Measurements from ENCODE around the gene KDM1B. TPM values are rescaled to one million over a fixed set of nuclear protein-coding genes. Genes with fewer than 3 reads are reported as not detected.

KDM1B gene
- total RNA-seq, 4 donors from 2014 or later = 28.3 to 32.5 (median 29.6) TPM

DNA sequence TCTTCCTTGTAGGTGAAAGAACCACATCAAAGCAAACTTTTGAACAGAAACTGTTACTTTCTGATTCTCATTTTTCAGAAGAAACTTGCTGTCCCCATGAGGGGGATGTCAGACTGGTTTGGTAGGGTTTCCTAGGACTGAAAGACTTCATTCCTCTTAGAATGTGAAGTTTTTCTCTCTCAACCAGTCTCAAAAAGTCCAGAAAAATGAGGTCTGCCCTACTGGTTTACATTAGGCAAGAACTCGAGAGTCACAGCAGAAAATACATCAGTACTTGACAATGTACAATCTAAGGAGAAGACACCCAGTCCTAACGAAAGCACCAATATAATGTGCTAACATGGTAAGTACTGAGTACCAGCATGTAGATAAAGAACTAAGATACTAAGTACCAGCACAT is 20.1 kb upstream of the KDM1B start:
- no peak for TF ChIP-seq EP300 (IDR thresholded peaks at IDR 0.05)
- 93% methylated on average over 2 of the region's 2 CpGs for WGBS
- Histone ChIP-seq H3K27ac (no peak overlapping the region), H3K9me3 (no peaks in the 10 kb centered on the region), H3K4me1 (no peaks in the 10 kb centered on the region), H3K27me3 (no peaks in the 10 kb centered on the region), H3K4me3 (no peak overlapping the region), H3K36me3 (peaks cover 51% of the 10 kb centered on the region)
- DNase-seq (ENCODE audit: low spot score in 2 of 2) = no peak

DNA sequence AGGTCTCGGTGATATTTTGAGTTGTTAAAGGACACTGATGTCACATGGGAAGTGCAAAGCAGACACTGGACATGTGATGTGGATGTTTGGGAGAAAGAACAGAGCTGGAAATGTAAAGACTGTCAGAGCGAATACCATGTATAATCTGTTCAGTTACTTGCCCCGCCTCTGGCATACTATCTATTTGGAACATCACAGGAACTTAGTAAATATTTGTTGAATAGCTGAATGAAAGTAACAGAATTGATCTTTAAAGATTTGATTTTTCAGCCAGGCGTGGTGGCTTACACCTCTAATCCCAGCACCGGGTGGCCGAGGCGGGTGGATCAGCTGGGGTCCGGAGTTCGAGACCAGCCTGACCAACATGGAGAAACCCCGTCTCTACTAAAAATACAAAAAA is 19.0 kb upstream of the KDM1B start:
- no peak overlapping the region for H3K4me3 ChIP-seq
- H3K27ac ChIP-seq = no peak overlapping the region
- DNase-seq (ENCODE audit: low spot score in 2 of 2) = no peak
- no peaks in the 10 kb centered on the region for H3K27me3 ChIP-seq
- 94% methylated on average over 10 of the region's 10 CpGs for whole genome bisulfite sequencing
- H3K36me3 ChIP-seq = peaks cover 58% of the 10 kb centered on the region
- TF ChIP-seq, protein P1, sequence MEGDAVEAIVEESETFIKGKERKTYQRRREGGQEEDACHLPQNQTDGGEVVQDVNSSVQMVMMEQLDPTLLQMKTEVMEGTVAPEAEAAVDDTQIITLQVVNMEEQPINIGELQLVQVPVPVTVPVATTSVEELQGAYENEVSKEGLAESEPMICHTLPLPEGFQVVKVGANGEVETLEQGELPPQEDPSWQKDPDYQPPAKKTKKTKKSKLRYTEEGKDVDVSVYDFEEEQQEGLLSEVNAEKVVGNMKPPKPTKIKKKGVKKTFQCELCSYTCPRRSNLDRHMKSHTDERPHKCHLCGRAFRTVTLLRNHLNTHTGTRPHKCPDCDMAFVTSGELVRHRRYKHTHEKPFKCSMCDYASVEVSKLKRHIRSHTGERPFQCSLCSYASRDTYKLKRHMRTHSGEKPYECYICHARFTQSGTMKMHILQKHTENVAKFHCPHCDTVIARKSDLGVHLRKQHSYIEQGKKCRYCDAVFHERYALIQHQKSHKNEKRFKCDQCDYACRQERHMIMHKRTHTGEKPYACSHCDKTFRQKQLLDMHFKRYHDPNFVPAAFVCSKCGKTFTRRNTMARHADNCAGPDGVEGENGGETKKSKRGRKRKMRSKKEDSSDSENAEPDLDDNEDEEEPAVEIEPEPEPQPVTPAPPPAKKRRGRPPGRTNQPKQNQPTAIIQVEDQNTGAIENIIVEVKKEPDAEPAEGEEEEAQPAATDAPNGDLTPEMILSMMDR (IDR thresholded peaks at IDR 0.05) = no peak
- TF ChIP-seq POLR2A (IDR thresholded peaks at IDR 0.05) (no peak), POLR2AphosphoS5 (IDR thresholded peaks at IDR 0.05) (no peak), EP300 (IDR thresholded peaks at IDR 0.05) (no peak)
- no peaks in the 10 kb centered on the region for H3K9me3 ChIP-seq
- H3K4me1 ChIP-seq = no peaks in the 10 kb centered on the region

DNA sequence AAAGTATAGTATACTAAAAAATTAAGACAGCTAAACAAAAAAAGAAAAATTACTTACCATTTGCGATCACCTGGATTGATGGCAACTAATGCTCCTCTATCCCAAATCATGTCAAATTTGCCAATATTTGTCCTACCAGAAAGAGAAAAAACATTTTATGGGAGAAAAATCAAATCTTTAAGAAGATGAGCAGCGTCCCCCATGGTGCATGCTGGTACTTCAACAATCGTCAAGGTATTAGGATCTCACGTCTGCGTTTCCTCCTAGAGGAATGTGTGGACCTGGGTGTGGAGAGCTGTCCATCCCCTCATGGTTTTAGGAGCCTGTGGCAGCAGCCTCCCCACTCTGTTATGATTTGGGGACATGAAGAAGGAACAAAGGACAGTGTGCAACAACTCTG is 16.3 kb upstream of the KDM1B start:
- WGBS = 96% methylated on average over 5 of the region's 5 CpGs
- Histone ChIP-seq H3K27ac (no peak overlapping the region), H3K27me3 (no peaks in the 10 kb centered on the region), H3K4me1 (no peaks in the 10 kb centered on the region), H3K9me3 (no peaks in the 10 kb centered on the region), H3K4me3 (no peak overlapping the region), H3K36me3 (peaks cover 46% of the 10 kb centered on the region)
- TF ChIP-seq, protein P1 (IDR thresholded peaks at IDR 0.05) = no peak
- TF ChIP-seq POLR2A (IDR thresholded peaks at IDR 0.05) (no peak), POLR2AphosphoS5 (IDR thresholded peaks at IDR 0.05) (no peak), EP300 (IDR thresholded peaks at IDR 0.05) (no peak)
- no peak for DNase-seq (ENCODE audit: low spot score in 2 of 2)

GRCh38 chr6:18139935-18140621 is 15.1 kb upstream of the KDM1B start:
- no peaks in the 10 kb centered on the region for H3K4me1 ChIP-seq
- no peak overlapping the region for H3K27ac ChIP-seq
- WGBS = 91% methylated on average over 6 of the region's 6 CpGs
- no peak for DNase-seq (ENCODE audit: low spot score in 2 of 2)
- TF ChIP-seq POLR2AphosphoS5 (IDR thresholded peaks at IDR 0.05) (no peak), EP300 (IDR thresholded peaks at IDR 0.05) (no peak)
- TF ChIP-seq, protein P1 (IDR thresholded peaks at IDR 0.05) = no peak
- H3K27me3 ChIP-seq = no peaks in the 10 kb centered on the region
- no peaks in the 10 kb centered on the region for H3K9me3 ChIP-seq
- H3K36me3 ChIP-seq = peaks cover 41% of the 10 kb centered on the region
- H3K4me3 ChIP-seq = no peak overlapping the region

DNA sequence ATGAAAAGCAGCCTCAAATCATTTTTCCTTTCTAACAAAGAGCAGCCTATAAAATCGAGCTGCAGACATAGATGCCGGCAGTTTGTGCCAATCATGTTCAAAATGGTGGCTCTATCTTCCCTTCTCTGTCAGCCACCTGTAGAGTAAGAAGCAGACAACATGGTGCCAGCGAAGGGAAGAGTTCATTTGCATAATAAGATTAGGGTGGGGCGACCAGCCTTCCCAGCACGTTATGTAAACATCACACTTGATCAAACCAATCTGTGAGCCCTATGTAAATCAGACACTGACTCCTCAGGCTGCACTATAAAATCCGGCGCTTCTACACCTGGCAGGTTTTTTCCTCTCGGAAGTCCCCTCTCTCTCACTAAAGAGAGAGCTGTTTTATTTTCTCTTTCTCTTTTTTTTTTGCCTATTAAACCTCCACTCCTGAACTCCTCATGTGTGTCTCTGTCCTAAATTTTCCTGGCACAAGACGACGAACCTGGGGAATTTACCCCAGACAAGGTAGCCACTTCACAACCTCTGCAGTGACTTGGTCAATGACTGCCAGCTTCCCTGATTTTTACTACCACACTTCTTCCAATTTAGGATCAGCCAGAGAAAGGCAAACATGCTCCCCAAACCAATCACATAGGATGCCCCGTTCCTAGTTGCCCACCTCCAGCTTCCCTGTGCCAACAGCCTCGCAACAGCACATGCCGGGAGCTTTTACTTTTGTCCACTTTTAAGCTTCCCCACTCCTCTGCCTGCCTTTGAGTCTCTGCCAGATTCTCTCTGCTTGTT is 13.2 kb upstream of the KDM1B start:
- TF ChIP-seq POLR2AphosphoS5 (IDR thresholded peaks at IDR 0.05) (no peak), EP300 (IDR thresholded peaks at IDR 0.05) (no peak), POLR2A (IDR thresholded peaks at IDR 0.05) (no peak)
- TF ChIP-seq, protein P1 (IDR thresholded peaks at IDR 0.05) = no peak
- 52% methylated on average over 13 of the region's 13 CpGs for WGBS
- H3K36me3 ChIP-seq = peaks cover 39% of the 10 kb centered on the region

More for the DNA sequence above, 13.2 kb upstream of the KDM1B start:
- H3K9me3 ChIP-seq = no peaks in the 10 kb centered on the region
- no peak for DNase-seq (ENCODE audit: low spot score in 2 of 2)
- H3K27ac ChIP-seq = peak overlapping the region; percentile 35
- no peaks in the 10 kb centered on the region for H3K4me1 ChIP-seq
- H3K27me3 ChIP-seq = no peaks in the 10 kb centered on the region
- H3K4me3 ChIP-seq = no peak overlapping the region
